Measurements from ENCODE around the gene CCDC92. TPM values are rescaled to one million over a fixed set of nuclear protein-coding genes. Genes with fewer than 3 reads are reported as not detected.

The CCDC92 gene
- total RNA-seq, 1 donor from 2014 or later = 4.8 TPM

DNA sequence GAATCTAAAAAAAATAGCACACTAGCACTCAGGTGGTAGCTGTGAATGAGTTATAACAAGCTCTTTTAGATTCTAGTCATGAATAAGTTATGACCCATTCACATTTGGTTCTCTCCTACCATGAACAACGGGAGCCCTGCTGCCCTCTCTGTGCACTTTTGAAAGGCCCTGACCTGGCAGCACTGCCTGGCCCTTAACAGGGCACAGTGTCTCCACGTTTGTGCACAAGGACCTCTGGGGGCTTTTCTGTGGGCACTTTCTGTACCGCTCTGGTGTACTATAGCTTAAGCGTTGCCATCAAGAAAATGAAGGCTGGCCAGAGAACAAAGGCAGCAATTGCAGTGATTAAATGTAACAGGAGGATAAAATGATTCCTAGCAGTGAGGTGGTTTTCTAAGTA, 21.2 kb downstream of the CCDC92 start:
- Histone ChIP-seq H3K79me2 (ENCODE audit: low read depth) (no peaks in the 10 kb centered on the region), H3K4me1 (peaks cover 10% of the 10 kb centered on the region), H3K4me2 (no peak overlapping the region), H3K36me3 (no peaks in the 10 kb centered on the region), H3F3A (ENCODE audit: low read depth) (no peaks in the 10 kb centered on the region), H4K20me1 (ENCODE audit: low read depth) (no peaks in the 10 kb centered on the region), H2AFZ (replicated peaks) (no peak overlapping the region), H3K27me3 (peaks cover 60% of the 10 kb centered on the region), H3K4me3 (no peak overlapping the region), H3K9me3 (ENCODE audit: low read depth) (no peaks in the 10 kb centered on the region), H3K9ac (no peak overlapping the region), H3K27ac (no peak overlapping the region)
- Mint-ChIP-seq H3K36me3 (peaks cover 3% of the 10 kb centered on the region), H3K9me3 (peaks cover 4% of the 10 kb centered on the region), H3K4me1 (peaks cover 45% of the 10 kb centered on the region), H3K27ac (no peak overlapping the region), H3K27me3 (ENCODE audit: insufficient read depth, low read depth) (no peaks in the 10 kb centered on the region), H3K4me3 (no peak overlapping the region)
- DNase-seq (ENCODE audit: low spot score) = no peak
- TF ChIP-seq, protein P1, sequence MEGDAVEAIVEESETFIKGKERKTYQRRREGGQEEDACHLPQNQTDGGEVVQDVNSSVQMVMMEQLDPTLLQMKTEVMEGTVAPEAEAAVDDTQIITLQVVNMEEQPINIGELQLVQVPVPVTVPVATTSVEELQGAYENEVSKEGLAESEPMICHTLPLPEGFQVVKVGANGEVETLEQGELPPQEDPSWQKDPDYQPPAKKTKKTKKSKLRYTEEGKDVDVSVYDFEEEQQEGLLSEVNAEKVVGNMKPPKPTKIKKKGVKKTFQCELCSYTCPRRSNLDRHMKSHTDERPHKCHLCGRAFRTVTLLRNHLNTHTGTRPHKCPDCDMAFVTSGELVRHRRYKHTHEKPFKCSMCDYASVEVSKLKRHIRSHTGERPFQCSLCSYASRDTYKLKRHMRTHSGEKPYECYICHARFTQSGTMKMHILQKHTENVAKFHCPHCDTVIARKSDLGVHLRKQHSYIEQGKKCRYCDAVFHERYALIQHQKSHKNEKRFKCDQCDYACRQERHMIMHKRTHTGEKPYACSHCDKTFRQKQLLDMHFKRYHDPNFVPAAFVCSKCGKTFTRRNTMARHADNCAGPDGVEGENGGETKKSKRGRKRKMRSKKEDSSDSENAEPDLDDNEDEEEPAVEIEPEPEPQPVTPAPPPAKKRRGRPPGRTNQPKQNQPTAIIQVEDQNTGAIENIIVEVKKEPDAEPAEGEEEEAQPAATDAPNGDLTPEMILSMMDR (IDR thresholded peaks at IDR 0.05) = no peak
- TF ChIP-seq EZH2phosphoT487 (IDR thresholded peaks at IDR 0.05) (no peak), EZH2 (IDR thresholded peaks at IDR 0.05) (no peak)

DNA sequence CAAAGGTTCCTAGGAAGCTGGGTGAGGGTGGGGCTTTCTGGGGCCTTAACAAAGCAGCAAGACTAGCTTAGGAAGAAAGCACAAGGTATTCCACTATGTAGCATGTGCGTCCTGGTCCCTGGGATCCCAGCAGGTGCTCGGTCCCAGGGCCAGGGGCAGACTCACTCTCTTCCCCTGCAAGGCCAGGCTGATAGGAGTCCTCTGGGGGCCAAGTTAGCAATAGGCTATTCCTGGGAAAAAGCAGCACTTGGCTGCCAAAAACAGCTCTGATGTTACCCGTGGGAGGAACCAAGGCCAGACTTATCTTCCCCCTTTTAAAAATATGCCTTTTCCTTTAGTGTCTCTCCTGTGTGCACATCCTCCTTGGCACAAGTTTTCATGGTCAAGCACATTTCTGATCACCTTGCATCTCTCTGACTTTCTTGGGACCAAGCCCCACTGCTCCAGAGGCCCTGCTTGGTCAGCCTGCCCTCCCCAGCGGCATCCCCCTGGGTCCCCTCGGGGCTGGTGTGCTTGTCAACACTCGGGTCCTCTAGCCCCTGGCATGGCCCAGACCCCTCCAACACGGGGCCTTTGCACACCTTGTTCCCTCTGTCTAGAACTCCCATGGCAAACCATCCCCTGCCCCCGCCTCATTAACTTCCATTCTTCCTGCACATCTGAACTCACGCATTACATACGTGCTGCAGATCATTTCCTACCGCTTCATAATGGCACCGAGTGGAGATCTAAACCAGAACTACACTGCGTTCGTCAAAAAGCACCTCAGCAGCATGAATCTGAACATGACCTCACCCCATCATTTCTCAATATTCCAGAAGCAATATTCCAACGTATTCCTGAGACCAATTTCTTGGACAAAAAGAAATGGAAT, 21.9 kb downstream of the CCDC92 start:
- Mint-ChIP-seq H3K4me1 (peaks cover 49% of the 10 kb centered on the region), H3K27me3 (ENCODE audit: insufficient read depth, low read depth) (peaks cover 2% of the 10 kb centered on the region), H3K36me3 (peaks cover 8% of the 10 kb centered on the region), H3K4me3 (no peak overlapping the region), H3K9me3 (peaks cover 4% of the 10 kb centered on the region), H3K27ac (no peak overlapping the region)
- TF ChIP-seq EZH2 (IDR thresholded peaks at IDR 0.05) = no peak
- no peak for TF ChIP-seq EZH2phosphoT487 (IDR thresholded peaks at IDR 0.05)
- TF ChIP-seq, protein P1 (IDR thresholded peaks at IDR 0.05) = no peak
- no peaks in the 10 kb centered on the region for H3K9me3 ChIP-seq (ENCODE audit: low read depth)
- H3K27me3 ChIP-seq = peaks cover 52% of the 10 kb centered on the region
- H3K4me2 ChIP-seq = no peak overlapping the region
- no peaks in the 10 kb centered on the region for H4K20me1 ChIP-seq (ENCODE audit: low read depth)
- H3K79me2 ChIP-seq (ENCODE audit: low read depth) = no peaks in the 10 kb centered on the region
- H2AFZ ChIP-seq (replicated peaks) = no peak overlapping the region
- H3K4me1 ChIP-seq = peaks cover 10% of the 10 kb centered on the region
- H3K9ac ChIP-seq = no peak overlapping the region
- H3K4me3 ChIP-seq = no peak overlapping the region
- no peaks in the 10 kb centered on the region for H3F3A ChIP-seq (ENCODE audit: low read depth)
- DNase-seq (ENCODE audit: low spot score) = no peak
- H3K36me3 ChIP-seq = no peaks in the 10 kb centered on the region
- H3K27ac ChIP-seq = no peak overlapping the region

DNA sequence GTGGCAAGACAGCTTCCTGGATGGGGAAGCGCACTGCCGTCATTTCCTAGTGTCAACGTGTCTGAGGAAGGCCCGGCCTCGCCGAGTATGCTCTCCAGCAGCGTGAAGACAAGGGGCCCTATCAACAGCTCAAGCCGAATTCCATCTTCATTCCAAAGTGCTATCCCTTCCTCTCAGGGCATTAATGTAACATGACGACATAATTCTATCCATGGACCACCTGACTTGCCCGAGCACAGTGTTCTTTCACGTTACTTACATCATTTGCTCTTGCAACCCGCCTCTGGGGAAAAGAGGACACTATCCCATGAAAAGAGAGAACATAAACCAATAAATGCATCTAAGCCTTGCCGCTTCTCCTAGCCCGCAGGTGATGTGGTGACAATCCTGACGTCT, 22.9 kb downstream of the CCDC92 start:
- Histone ChIP-seq H4K20me1 (ENCODE audit: low read depth) (no peaks in the 10 kb centered on the region), H3K4me2 (no peak overlapping the region), H3K27me3 (peaks cover 43% of the 10 kb centered on the region), H3K79me2 (ENCODE audit: low read depth) (no peaks in the 10 kb centered on the region), H3K4me3 (no peak overlapping the region), H3K4me1 (peaks cover 10% of the 10 kb centered on the region), H3K9me3 (ENCODE audit: low read depth) (no peaks in the 10 kb centered on the region), H3F3A (ENCODE audit: low read depth) (no peaks in the 10 kb centered on the region), H3K9ac (no peak overlapping the region), H2AFZ (replicated peaks) (no peak overlapping the region), H3K36me3 (no peaks in the 10 kb centered on the region), H3K27ac (no peak overlapping the region)
- Mint-ChIP-seq H3K27ac (no peak overlapping the region), H3K4me1 (peaks cover 50% of the 10 kb centered on the region), H3K4me3 (peak overlapping the region; percentile 8), H3K9me3 (peaks cover 4% of the 10 kb centered on the region), H3K27me3 (ENCODE audit: insufficient read depth, low read depth) (peaks cover 2% of the 10 kb centered on the region), H3K36me3 (peaks cover 9% of the 10 kb centered on the region)
- DNase-seq (ENCODE audit: low spot score) = no peak
- TF ChIP-seq EZH2phosphoT487 (IDR thresholded peaks at IDR 0.05) (no peak), EZH2 (IDR thresholded peaks at IDR 0.05) (no peak)
- TF ChIP-seq, protein P1 (IDR thresholded peaks at IDR 0.05) = no peak
